Stomach (tissue), 9 donors: Measurements from ENCODE around the gene SLC38A1. TPM values are rescaled to one million over a fixed set of nuclear protein-coding genes. Genes with fewer than 3 reads are reported as not detected.

Experiments
- DNase-seq, 2 donors: peaks; one replicate each; pipeline versions ENCODE4 v3.0.0 to v3.0.0-alpha.2; 2013 to 2019
- H3K27ac ChIP-seq, 5 donors: fragments of 200-600 bp in 4 of 5; sonication (generic) in 4 of 5; one replicate each; pipeline ENCODE4 v1.5.1; 2013 to 2019; ENCODE audit warnings: mild to moderate bottlenecking in 1 of 5, moderate library complexity in 1 of 5
- H3K27me3 ChIP-seq, 3 donors: fragments of 200-600 bp; sonication (generic); one replicate each; pipeline ENCODE4 v1.5.1; 2017 to 2019; ENCODE audit warnings: mixed run types in 1 of 3
- H3K36me3 ChIP-seq, 4 donors: fragments of 200-600 bp; sonication (generic); 1 replicate in 3 of 4; 2 replicates in 1 of 4; pipeline ENCODE4 v1.5.1; 2016 to 2019
- H3K4me1 ChIP-seq, 4 donors: fragments of 200-600 bp; sonication (generic); one replicate each; pipeline ENCODE4 v1.5.1; 2016 to 2019
- H3K4me3 ChIP-seq, 4 donors: fragments of 200-600 bp; sonication (generic) in 3 of 4; one replicate each; pipeline ENCODE4 v1.5.1; 2016 to 2019; ENCODE audit warnings: mild to moderate bottlenecking in 1 of 4
- H3K9me3 ChIP-seq, 4 donors: fragments of 200-600 bp; sonication (generic); one replicate each; pipeline ENCODE4 v1.5.1; 2016 to 2019
- EP300 ChIP-seq: sonication (generic); formaldehyde crosslinking; IDR thresholded peaks from one replicate; pipeline ENCODE4 v1.6.1; 2017; ENCODE audit warnings: antibody characterized with exemption
- POLR2A ChIP-seq, 4 donors: fragments of 450-650 bp; IDR thresholded peaks; one replicate each; pipeline ENCODE4 v1.6.1; 2016; ENCODE audit warnings: antibody characterized with exemption in 4 of 4, control low read depth in 2 of 4, mild to moderate bottlenecking in 1 of 4, moderate library complexity in 1 of 4
- POLR2AphosphoS5 ChIP-seq, 3 donors: sonication (generic); formaldehyde crosslinking; IDR thresholded peaks; one replicate each; pipeline ENCODE4 v1.6.1; 2016; ENCODE audit warnings: antibody characterized with exemption in 3 of 3
- WGBS, 5 donors: extraction: QIAGEN DNeasy Blood & Tissue Kit in 3 of 5; methylation state at CpG; one replicate each; pipeline versions ENCODE4 v1.1.5 to v1.1.7; 2013 to 2018; 5-methylcytosine and 5-hydroxymethylcytosine counted together
- intact Hi-C: fragments of 100-400 bp; cut with DNase I; formaldehyde crosslinking; loops from one replicate; pipeline ENCODE4 v1.15.1; 2023; ENCODE audit warnings: low total_unique reads
- polyA plus RNA-seq, 3 donors: library from polyadenylated mRNA; stranded (reverse); fragments of 200-250 nt; gene quantifications; one replicate each; pipeline ENCODE4 v1.2.3, GENCODE V29; 2013
- total RNA-seq, 5 donors: library from RNA; depleted of rRNA; stranded (reverse); fragments of >200 nt; gene quantifications; one replicate each; pipeline versions ENCODE4 v1.1.0 to v1.2.3, GENCODE V29; 2014 to 2016
- TF ChIP-seq, protein P1 (sequence below), 7 experiments: fragments of 450-650 bp in 4 of 7; fragments of 200-600 bp in 3 of 7; sonication (generic) in 3 of 7; IDR thresholded peaks; one replicate each; pipeline ENCODE4 v1.5.1; 2016 to 2019; ENCODE audit warnings: antibody characterized with exemption in 7 of 7, control low read depth in 2 of 7, mild to moderate bottlenecking in 1 of 7
- donor health status: healthy with polysubstance abuse.
- donor health status: Bipolar disorder and iron deficiency.
- donor health status: healthy.

Gene SLC38A1
- total and polyA plus RNA-seq, 8 donors = 3.2 to 164 (median 51.6) TPM

- Histone ChIP-seq H3K4me1 (peaks cover 0 to 23% (median 9%) of the 10 kb centered on the region in 4 donors), H3K27ac (no peak overlapping the region), H3K27me3 (no peaks in the 10 kb centered on the region), H3K36me3 (peaks cover 0 to 7% (median 3%) of the 10 kb centered on the region in 4 donors), H3K9me3 (no peaks in the 10 kb centered on the region), H3K4me3 (no peak overlapping the region)
- intact Hi-C loops = no loop called here
- no peak for DNase-seq
- TF ChIP-seq, protein P1, sequence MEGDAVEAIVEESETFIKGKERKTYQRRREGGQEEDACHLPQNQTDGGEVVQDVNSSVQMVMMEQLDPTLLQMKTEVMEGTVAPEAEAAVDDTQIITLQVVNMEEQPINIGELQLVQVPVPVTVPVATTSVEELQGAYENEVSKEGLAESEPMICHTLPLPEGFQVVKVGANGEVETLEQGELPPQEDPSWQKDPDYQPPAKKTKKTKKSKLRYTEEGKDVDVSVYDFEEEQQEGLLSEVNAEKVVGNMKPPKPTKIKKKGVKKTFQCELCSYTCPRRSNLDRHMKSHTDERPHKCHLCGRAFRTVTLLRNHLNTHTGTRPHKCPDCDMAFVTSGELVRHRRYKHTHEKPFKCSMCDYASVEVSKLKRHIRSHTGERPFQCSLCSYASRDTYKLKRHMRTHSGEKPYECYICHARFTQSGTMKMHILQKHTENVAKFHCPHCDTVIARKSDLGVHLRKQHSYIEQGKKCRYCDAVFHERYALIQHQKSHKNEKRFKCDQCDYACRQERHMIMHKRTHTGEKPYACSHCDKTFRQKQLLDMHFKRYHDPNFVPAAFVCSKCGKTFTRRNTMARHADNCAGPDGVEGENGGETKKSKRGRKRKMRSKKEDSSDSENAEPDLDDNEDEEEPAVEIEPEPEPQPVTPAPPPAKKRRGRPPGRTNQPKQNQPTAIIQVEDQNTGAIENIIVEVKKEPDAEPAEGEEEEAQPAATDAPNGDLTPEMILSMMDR (IDR thresholded peaks at IDR 0.05) = no peak
- TF ChIP-seq POLR2A (IDR thresholded peaks at IDR 0.05) = no peak
- TF ChIP-seq POLR2AphosphoS5 (IDR thresholded peaks at IDR 0.05) = no peak
- TF ChIP-seq EP300 = no peak
Observed at GRCh38 chr12:46244997-46245396, 23.8 kb downstream of the SLC38A1 start.

DNA sequence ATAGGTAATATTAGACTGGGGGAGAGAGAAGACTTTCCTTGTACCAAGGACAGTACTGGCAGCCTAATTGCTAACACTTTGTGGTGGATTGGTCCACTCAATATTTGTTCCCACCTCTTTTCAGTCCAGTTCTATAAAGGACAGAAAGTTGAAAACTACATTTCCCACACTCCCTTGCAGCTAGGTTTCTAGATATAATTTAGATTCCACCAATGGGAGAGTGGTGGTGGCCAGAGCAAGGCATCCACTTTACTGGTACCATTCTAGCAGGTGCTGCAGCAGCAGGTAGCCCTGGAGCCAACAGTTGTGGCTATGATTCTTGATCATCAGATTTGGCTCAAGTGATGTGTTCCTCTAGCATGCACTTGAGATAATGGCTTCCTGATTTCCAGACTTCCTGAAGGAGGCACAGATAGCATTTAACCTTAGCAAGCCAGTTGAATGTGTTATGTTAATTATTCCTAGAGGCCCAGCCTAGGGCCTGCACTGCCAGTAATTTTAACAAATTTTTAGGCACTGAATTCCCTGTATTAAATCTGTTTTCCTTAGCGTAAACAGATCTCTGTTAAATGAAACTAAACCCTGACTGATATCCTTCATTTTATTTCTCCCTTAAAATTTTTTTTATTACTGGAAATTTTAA is 24.4 kb downstream of the SLC38A1 start:
- DNase-seq = no peak

DNA sequence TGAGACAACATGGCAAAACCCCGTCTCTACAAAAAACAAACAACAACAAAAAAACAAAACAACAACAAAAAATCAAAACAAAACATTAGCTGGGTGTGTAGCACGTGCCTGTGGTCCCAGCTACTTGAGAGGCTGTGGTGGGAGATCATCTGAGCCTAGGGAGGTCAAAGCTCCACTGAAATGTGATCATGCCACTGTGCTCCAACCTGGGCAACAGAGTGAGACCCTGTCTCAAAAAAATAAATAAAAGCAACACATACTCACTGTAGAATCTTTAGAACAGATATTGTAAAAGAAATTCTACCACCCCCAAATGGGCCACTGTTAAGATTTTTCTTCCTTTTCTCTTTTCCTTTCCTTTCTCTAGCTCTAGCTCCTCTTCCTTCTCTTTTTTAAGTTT is 26.3 kb downstream of the SLC38A1 start:
- H3K36me3 ChIP-seq = peaks cover 0 to 23% (median 13%) of the 10 kb centered on the region in 4 donors
- no peak overlapping the region for H3K4me3 ChIP-seq
- intact Hi-C loops = no loop called here
- H3K27me3 ChIP-seq = no peaks in the 10 kb centered on the region
- TF ChIP-seq POLR2A (IDR thresholded peaks at IDR 0.05) = no peak
- TF ChIP-seq, protein P1 (IDR thresholded peaks at IDR 0.05) = no peak
- no peak for TF ChIP-seq EP300
- TF ChIP-seq POLR2AphosphoS5 (IDR thresholded peaks at IDR 0.05) = no peak
- H3K27ac ChIP-seq = no peak overlapping the region
- H3K9me3 ChIP-seq = no peaks in the 10 kb centered on the region
- WGBS, 5 donors = 85 to 93% (median 89%) methylated on average over 2 of the region's 2 CpGs
- DNase-seq = no peak
- H3K4me1 ChIP-seq = peaks cover 0 to 23% (median 9%) of the 10 kb centered on the region in 4 donors

More for the DNA sequence above, 24.4 kb downstream of the SLC38A1 start:
- Histone ChIP-seq H3K4me1 (peaks cover 0 to 23% (median 9%) of the 10 kb centered on the region in 4 donors), H3K27me3 (no peaks in the 10 kb centered on the region), H3K4me3 (no peak overlapping the region), H3K36me3 (peaks cover 0 to 13% (median 8%) of the 10 kb centered on the region in 4 donors), H3K9me3 (no peaks in the 10 kb centered on the region), H3K27ac (no peak overlapping the region)
- intact Hi-C loops = no loop called here
- 94 to 100% (median 97%) methylated on average over 1 of the region's 1 CpG for WGBS, 5 donors
- TF ChIP-seq POLR2A (IDR thresholded peaks at IDR 0.05) (no peak), POLR2AphosphoS5 (IDR thresholded peaks at IDR 0.05) (no peak), EP300 (no peak)
- TF ChIP-seq, protein P1 (IDR thresholded peaks at IDR 0.05) = no peak

DNA sequence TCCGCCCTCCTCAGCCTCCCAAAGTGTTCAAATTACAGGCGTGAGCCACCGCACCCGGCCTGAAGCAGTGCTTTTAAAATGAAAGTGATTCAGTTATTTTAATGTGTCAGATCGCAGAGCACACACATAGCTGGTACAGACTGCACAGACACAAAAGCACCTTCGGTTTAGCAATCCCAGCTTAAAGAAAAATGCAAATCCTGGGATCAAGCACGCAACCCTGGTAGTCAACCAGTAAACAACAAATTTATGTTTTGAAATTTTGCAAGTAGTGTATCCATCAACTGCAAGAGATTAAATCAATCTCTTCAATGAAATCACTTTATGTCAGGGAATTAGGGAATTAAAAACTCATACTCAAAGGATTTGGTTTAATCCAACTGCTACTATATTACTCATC is 28.4 kb downstream of the SLC38A1 start:
- Histone ChIP-seq H3K36me3 (peaks cover 0 to 23% (median 13%) of the 10 kb centered on the region in 4 donors), H3K27ac (no peak overlapping the region), H3K4me1 (peaks cover 0 to 21% (median 3%) of the 10 kb centered on the region in 4 donors), H3K4me3 (no peak overlapping the region), H3K27me3 (no peaks in the 10 kb centered on the region), H3K9me3 (no peaks in the 10 kb centered on the region)
- WGBS, 5 donors = 91 to 98% (median 97%) methylated on average over 7 of the region's 7 CpGs
- intact Hi-C loops = no loop called here
- DNase-seq = no peak
- TF ChIP-seq POLR2AphosphoS5 (IDR thresholded peaks at IDR 0.05) (no peak), EP300 (no peak), POLR2A (IDR thresholded peaks at IDR 0.05) (no peak)
- TF ChIP-seq, protein P1 (IDR thresholded peaks at IDR 0.05) = no peak
